HG03108 (cell line): ENCODE measurements around the gene CUL3.
"Not testable (repeated sequence)": the region's sequence is repeated elsewhere in the genome, so short reads cannot be mapped to it uniquely, and the experiment has no call there.

ENCODE experiments used
- ATAC-seq: cut with Tn5 transposase; IDR thresholded peaks from one replicate; pipeline ENCODE4 v1.9.1; 2021; ENCODE audit warnings: moderate library complexity; ENCODE audit not compliant: unreplicated experiment

Gene CUL3

DNA sequence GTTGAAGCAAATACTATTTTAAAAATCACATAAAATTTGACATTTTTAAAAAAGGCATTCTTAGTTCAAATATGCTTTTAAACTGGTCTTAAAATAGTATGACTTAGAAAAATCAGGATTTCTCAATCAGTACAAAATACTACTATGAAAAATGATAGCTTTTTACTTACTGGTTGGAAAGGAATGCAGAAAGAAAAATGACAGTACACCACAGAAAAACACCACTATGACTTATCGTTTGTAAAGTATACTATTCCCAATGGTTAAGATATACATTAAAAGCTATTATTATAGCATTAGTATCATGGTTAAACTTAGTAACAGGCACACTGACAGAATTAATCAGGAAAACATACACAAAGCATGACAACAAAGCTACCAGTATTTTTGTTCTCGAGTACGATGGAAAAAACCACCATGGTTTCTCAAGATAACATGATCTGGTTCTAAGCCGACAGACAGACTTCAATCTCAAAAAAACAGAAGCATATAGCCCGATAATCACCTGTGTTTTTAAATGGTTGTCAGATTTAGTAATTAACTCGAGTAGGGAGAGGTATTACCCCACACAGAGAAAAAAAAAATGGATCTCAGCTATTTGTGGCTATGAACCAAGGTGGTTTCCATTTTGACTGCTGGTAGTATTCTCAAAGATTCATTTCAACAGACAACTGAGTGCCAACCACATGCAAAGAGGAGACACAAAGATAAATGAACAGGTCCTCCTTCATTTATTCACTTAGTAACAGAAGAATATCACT lies 39.1 kb downstream of the CUL3 start:
- ATAC-seq, result peak; percentile 47

DNA sequence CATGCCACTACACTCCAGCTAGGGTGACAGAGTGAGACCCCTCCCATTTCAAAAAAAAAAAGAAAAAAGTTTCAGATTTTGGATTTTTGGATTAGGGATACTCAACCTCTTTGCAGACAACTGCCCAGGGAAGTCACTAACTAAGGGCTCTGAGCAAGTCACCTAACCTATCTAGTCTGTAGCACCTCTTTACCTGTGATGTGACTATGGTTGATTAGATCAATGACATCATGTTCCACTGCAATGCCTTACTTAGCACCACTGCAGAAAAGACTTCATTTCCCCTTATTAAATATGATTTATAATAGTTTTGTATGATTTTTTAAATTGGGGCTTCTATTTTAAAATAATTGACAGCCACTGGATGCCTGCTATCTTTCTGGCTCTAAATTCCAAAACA lies 41.2 kb downstream of the CUL3 start:
- no peak for ATAC-seq

DNA sequence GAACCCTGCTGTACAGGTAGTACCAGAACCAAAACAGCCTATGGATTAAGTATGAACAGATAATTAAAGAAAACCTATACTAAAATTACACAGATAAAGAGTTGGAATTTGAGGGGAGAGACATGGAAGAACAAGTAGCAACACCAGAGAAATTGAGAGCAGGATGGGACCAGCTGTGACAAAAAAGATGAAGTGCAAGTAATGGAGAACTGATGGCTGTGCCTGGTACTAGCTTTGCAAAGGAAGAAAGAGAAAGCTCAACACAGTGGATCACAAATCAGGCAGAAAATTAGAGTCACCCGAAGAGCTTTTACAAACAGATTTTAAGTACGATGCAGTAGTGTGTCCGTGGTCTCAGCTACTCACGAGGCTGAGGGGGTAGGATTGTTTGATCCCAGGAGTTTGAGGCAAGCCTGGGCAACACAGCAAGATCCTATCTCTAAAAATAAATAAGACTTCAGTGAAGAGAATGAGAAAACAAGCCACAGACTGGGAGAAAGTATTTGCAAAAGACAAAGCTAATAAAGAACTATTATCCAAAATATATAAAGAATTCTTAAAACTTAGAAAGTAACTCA lies 46.5 kb downstream of the CUL3 start:
- ATAC-seq, result no peak

DNA sequence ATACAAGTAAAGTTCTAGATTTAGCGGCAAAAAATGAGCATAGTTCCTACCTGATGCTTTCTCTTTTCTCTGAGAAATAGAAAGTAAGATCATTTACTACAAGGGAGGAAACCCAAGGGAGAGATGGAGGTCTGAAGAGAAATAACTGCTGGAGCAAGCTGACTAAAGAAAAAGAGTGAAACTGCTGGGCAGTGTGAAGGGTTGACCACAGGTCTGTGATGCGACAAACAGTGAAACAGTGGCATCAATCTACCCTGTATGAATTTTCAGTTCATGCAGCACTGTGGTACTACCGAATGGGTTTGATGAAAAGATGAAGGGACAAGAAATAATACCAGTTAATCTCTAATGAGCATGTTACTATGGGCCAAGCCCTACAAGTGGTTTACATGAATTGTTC lies 52.2 kb downstream of the CUL3 start:
- peak; percentile 57 for ATAC-seq

DNA sequence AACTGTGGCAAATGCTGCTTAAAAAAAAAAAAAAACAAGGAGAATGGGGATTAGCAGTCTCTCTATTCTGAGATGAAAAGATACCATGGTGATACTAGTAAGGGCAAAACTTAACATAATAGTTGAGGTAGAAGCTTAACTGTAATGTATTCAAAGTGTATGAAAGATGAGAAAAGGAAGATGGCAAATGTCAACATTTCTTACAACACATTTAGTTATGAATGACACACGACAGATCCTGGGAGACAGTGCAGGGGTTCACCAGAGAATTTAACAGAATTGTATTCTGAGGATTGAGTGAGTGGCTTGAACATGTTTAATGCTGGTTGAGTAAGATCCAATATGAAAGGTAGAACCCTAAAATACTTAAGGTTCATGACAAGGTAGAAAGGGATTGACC lies 52.7 kb downstream of the CUL3 start:
- ATAC-seq, result no peak

DNA sequence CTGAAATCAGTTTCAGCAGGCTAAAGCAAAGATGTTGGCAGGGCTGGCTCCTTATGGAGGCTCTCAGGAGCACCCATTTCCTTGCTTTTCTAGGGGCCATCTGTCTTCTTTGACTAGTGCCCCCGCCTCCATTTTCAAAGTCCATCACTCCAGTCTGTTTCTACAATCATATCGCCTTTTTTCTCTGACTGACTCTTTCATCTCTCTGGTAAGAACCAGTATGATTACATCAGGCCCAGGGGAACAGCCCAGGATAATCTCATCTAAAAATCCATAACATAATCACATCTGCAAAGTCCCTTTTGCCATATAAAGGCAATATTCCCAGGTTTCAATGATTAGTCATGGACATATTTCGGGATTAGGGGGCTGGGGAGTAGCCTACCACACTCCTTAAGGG lies 57.0 kb downstream of the CUL3 start:
- ATAC-seq, result no peak

DNA sequence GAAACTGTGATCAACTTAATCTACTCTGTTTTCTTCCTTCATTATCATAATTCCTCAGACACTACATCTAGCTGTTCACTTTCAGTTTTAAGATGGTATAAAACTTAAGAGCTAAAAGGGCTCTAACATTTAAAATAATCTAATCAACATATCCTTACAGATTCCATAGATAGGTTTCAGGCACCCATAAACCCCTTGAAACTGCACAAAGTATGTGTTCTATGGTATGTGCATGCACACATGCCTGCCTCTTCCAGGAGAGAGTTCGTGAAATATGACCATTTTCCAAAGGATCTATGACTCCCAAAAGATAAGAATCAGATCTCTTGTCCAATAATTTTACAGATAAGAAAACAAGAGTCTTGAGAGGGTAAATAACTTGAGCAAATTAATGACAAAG lies 59.4 kb downstream of the CUL3 start:
- ATAC-seq, result no peak

DNA sequence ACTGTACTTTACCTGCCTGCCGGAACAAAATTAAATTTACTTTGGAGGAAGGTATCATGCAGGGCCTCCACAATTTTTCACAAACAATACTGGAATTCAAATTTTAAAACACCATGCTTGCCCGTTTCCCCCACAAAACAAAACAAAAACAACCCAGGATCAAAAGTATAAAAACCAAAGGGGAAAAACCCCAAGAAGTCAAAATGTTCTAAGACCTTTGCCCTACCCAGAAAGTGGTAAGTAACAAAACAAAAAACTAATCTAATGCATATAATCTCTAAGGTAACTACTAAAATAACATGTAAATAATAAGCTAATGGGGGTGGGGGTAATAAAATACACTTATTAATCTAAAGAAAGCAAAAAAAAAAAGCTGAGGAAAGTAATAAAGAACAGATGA lies 60.5 kb downstream of the CUL3 start:
- ATAC-seq, result no peak

DNA sequence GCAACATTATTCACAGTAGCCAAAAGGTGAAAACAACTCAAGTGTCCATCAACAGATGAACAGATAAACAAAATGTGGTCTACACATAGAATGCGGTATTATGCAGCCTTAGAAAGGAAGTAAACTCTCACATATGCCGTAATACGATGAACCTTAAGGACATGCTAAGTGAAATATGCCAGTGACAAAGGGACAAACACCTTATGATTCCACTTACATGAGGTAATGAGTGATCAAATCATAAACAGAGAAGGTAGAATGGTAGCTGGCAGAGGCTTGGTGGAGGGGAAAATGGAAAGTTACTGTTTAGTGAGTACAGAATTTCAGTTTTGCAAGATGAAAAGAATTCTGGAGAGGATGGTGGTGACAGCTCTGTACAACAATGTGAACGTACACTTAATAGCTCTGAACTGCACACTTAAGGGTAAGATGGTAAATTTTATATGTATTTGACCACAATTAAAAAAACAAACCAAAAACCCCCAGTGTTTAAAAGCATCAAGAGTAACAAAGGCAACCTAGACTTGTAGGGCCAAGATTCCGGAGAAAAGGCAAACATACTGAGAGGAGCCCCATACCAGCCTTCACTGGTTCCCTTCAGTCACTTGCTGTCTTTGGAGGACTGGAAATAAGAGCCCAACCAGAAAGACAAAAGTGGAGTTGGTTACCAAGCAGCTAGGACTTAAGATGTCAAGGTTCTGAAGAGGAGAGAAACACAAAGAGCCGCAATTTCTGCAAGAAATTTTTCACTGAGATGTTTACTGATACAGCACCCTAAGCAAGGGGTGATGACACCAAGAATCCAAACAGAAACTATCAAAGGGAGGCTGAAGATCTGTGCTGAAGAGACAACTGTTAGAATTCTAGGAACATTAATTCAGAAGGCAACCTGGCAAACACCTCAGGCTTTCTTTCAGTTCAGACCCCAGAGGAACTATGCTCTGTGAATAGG lies 61.3 kb downstream of the CUL3 start:
- ATAC-seq, result peak; percentile 25

DNA sequence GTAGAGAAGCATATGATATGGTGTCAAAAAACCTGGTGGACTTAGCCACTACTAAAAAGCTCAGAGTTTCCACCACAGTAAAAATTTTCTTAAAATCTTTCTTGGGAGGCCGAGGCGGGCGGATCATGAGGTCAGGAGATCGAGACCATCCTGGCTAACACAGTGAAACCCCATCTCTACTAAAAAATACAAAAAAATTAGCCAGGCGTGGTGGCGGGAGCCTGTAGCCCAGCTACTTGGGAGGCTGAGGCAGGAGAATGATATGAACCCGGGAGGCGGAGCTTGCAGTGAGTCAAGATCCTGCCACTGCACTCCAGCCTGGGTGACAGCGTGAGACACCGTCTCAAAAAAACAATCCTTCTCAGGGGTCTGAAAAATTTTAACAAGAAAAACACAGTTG lies 62.7 kb downstream of the CUL3 start:
- not testable (repeated sequence) for ATAC-seq

DNA sequence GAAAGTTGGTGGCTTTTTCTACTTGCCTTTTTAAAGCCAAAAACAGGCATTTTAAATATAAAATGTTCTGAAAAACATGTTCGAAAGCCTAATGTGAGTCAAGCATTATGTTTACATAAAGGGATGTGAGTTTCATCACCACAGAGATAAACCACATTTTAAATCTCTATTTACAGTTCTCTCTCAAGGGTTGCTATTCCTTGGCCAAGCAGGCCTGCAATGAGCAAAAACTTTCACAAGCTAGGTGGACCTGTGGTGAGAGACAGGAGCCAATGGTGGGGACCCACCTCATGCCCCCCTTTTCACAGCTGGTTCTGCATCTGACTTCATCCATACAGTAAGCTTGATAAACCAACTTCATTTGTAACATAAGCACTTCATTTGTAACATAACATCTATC lies 65.1 kb downstream of the CUL3 start:
- ATAC-seq, result peak; percentile 56

DNA sequence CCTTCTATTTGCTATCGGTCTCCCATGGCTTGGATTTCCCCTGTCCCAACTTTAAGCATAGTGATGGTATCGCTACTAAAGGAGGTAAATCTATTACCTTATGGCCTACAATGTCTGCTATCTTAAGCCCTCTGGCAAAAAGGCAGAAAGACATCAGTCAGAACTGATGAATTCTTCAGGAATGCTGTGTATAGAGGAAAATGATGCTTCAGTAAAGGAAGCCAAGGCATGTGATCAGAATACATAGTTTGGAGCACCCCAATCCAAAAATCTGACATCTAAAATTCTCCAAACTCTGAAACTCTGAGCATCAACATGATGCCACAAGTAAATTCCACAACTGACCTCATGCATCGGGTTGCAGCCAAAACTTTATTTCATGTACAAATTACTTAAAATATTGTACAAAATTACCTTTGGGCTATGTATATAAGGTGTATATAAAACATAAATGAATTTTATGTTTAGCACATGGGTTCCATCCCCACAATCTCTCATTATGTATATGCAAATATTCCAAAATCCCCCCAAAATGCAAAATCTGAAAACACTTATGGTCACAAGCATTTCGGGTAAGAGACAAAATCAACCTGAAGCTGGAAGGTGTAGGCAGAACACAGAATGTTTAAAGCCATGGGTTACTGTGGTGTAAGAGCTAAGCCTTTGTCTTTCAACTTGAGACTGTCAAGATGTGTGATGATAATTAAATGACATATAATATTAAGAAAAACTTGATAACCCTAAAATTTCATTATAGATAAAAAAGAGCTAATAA lies 66.2 kb downstream of the CUL3 start:
- ATAC-seq, result no peak

DNA sequence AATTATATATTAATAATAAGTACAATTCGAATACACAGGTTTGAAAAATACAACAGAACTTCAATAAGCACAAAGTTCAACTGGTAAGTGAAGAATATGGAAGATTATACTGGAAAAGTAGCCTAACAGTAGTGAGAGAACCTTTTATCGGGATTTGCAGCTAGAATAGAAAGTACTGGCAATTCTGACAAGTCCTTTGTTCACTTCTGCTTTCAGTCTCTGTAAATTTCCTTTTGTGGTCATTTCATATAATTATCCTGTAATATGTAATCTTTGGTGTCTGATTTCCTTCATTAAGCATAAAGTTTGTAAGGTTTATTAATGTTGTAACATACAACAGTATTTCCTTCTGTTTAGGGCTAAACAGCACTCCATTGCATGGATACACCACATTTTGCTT lies 67.2 kb downstream of the CUL3 start:
- no peak for ATAC-seq

DNA sequence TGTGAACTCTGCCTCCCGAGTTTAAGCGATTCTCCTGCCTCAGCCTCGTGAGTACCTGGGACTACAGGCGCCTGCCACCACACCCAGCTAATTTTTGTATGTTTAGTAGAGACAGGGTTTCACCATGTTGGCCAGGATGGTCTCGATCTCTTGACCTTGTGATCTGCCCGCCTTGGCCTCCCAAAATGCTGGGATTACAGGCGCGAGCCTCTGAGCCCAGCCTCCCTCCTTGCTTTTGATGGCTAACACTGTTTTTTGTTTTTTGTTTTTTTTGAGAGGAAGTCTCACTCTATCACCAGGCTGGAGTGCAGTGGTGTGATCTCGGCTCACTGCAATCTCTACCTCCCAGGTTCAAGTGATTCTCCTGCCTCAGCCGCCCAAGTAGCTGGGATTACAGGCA lies 68.8 kb downstream of the CUL3 start:
- not testable (repeated sequence) for ATAC-seq

DNA sequence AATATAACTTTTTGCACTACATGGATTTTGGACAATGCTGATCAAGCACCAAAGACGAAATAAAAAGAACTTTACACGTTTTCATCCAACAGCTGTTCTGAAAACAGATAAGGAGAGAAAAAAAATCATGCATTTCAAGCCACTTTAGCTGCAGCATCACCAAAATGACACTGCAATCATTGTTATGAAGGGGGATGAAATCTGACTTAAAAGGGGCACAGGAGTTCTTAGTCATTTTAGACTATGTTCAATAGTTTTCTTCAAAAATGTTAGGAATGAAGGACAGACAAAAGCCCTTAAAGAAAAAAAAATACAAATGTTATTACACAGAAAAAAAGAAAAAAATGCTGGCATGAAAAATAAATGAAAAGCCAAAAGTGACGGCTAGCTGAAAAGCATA lies 71.2 kb downstream of the CUL3 start:
- ATAC-seq, result no peak

DNA sequence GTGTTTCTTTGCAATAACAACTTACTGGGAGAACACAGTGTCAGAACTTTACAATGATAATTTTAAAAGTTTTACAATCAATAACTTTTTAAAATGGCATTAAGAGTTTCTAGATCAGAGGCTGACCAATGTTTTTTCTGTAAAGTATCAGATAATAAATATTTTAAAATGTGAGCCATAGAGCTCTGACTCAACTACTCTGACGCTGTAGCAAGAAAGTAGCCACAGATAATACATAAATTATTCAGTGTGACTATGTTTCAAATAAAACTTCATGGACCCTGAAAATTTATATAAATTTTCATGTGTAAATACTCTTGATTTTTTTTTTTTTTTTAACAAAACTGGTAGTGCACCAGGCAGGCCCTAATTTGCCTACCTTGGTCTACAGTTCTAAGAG lies 77.4 kb downstream of the CUL3 start:
- no peak for ATAC-seq

DNA sequence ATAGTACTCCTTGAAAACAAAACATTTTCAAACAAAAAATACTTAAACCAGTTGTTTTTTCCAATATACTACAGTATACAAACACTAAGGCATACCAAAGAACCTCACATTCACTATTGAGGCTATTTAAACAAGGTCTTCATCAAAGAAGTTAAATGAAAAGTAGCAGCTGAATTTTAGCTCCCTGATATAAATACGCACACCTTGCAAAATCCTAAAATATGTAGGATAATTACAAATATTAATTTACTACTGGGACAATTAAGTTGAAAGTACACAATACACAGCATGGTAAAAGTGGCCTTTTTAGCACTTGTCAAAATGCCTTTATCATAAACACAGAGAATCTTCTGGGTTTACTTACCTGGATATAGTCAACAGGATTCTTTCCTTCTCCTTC lies 78.7 kb downstream of the CUL3 start:
- ATAC-seq, result no peak

DNA sequence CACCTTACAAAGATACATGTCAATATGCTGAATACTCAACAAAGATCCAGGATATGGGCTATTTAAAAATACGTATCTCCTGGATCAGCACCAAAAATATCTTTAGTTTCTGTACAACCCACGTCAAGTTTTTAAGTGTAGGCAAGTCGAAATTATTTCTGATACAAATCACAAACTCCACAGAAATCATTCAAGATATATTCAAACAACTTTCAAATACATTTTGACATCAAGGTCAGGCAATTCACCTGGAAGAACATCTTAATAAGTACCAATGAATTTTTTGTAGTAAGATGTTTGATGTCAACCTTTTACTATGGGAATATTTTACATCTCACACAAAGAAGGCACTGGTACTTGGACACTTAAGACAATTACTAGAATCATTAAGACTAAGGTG lies 86.2 kb downstream of the CUL3 start:
- no peak for ATAC-seq

DNA sequence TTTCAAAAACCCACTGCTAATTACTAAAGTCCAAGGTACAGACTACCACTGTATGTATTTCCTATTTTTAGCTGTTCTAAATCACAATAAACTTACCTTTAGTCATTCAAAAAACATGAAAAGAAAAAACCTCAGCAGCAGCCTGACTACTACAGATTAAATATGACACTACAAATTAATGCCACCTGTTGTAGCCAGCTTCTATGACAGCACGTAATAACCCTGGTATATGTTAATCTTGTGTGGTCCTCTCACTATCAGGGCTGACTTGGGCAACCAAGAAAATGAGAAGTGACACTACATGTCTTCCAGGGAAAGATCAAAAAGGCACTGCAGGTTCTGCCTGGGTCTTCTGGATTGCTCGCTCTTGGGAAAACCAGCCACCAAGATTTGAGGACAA lies 92.6 kb downstream of the CUL3 start:
- no peak for ATAC-seq

DNA sequence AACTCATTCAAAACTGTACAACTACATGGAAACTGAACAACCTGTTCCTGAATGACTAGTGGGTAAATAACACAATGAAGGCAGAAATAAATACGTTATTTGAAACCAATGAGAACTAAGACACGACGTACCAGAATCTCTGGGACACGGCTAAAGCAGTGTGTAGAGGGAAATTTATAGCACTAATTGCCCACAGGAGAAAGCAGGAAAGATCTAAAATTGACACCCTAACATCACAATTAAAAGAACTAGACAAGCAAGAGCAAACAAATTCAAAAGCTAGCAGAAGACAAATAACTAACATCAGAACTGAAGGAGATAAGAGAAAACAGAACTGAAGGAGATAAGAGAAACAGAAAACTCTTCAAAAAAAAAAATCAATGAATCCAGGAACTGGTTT lies 97.2 kb downstream of the CUL3 start:
- ATAC-seq, result not testable (repeated sequence)
